ENCODE data around the gene UBE2L3. TPM values are rescaled to one million over a fixed set of nuclear protein-coding genes. Genes with fewer than 3 reads are reported as not detected.
A peak's percentile ranks its signal among the peaks of the same experiment; 100 is the strongest.

UBE2L3 gene
- polyA plus RNA-seq, 1 of the 3 experiments (the other 2 are of a cell fraction): 41.2 TPM

DNA sequence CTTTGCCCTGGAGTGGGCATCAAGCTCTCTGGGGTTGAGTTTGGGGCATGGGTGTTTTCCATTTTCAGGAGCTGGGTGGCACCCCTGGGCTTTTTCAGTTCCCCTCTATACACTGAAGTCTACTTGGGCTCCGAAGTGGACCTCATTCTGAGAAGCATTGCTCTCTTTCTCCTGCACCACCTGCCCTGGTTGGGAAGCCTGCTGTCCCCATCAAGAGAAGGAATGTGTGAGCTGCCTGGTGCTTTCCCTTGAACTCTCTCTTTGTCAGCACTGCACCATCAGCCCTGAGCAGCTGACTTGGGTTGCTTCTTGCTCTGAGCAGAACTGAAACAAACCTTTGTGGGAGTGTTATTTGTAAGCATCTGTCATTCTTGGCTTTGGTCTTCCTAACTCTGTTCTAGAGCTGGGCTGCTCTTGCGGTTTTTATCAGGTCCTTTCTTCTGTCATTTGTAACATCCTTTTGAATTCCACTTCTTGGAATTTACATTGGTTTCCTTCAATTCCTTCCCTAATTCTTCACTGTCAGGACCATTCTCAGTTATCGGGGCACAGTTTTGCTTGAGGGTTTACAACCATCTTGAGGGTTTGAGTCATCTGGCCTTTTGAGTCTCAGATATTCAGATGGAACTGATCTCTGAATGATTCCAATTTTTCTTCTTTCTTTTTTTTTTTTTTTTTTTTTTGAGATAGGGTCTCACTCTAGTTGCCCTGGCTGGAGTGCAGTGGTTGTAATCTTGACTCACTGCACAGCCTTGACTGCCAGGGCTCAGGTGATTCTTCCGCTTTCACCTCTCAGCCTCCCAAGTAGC lies 20.5 kb downstream of the UBE2L3 start:
- CTCF ChIA-PET: interaction anchor here (0.9 to 1.2 kb wide), 2 partner anchors 12 to 54 kb away, joined by 3 to 4 read pairs; partner anchors contain the start of gene SDF2L1
- H3K36me3 ChIP-seq (replicated peaks in 1 of 2; ENCODE audit: control insufficient read depth in 1 of 2, insufficient read depth in 2 of 2, low read length in 1 of 2): peaks cover 2 to 21% of the 10 kb centered on the region in 2 experiments
- peaks cover 0 to 3% of the 10 kb centered on the region in 2 experiments; a peak in 1 of 4 replicates for H3K4me1 ChIP-seq (ENCODE audit: control insufficient read depth in 1 of 2, insufficient read depth in 2 of 2, low read depth in 1 of 2, low read length in 1 of 2)
- no peak overlapping the region for H3K4me2 ChIP-seq
- H3F3A ChIP-seq (replicated peaks; ENCODE audit: insufficient read depth): peaks cover 3% of the 10 kb centered on the region
- H3K27me3 ChIP-seq (ENCODE audit: insufficient read depth): no peaks in the 10 kb centered on the region
- no peaks in the 10 kb centered on the region for H3K9me2 ChIP-seq
- no peak overlapping the region for H2AFZ ChIP-seq (ENCODE audit: low read depth)
- no peaks in the 10 kb centered on the region for H3K9me3 ChIP-seq
- no peak overlapping the region for H3K27ac ChIP-seq (ENCODE audit: low read depth in 2 of 2, low read length in 1 of 2)
- peaks cover 100% of the 10 kb centered on the region for H4K20me1 ChIP-seq (ENCODE audit: insufficient read depth)
- no peak overlapping the region for H3K9ac ChIP-seq
- no peak for DNase-seq
- POLR2A ChIA-PET: no interaction called here
- 94% methylated on average over 4 of the region's 4 CpGs for WGBS (ENCODE audit: low lambda C conversion rate)
- H3K79me2 ChIP-seq (ENCODE audit: insufficient read depth): peaks cover 100% of the 10 kb centered on the region
- TF ChIP-seq SIN3A (IDR thresholded peaks at IDR 0.05; ENCODE audit: borderline replicate concordance, low read depth, low read length): no peak
- TF ChIP-seq SMC3 (IDR thresholded peaks at IDR 0.05; ENCODE audit: low read depth, low read length): no peak
- TF ChIP-seq RAD21 (IDR thresholded peaks at IDR 0.05; ENCODE audit: low read length): no peak
- TF ChIP-seq, protein P1, sequence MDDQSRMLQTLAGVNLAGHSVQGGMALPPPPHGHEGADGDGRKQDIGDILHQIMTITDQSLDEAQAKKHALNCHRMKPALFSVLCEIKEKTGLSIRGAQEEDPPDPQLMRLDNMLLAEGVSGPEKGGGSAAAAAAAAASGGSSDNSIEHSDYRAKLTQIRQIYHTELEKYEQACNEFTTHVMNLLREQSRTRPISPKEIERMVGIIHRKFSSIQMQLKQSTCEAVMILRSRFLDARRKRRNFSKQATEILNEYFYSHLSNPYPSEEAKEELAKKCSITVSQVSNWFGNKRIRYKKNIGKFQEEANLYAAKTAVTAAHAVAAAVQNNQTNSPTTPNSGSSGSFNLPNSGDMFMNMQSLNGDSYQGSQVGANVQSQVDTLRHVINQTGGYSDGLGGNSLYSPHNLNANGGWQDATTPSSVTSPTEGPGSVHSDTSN (IDR thresholded peaks at IDR 0.05): peak; percentile 18; the same call in 1 of the 2 replicates
- no peak for TF ChIP-seq TAF1 (IDR thresholded peaks at IDR 0.05; ENCODE audit: borderline replicate concordance, low read depth, low read length)
- no peak for TF ChIP-seq ELF1 (IDR thresholded peaks at IDR 0.05)
- TF ChIP-seq, protein P2, sequence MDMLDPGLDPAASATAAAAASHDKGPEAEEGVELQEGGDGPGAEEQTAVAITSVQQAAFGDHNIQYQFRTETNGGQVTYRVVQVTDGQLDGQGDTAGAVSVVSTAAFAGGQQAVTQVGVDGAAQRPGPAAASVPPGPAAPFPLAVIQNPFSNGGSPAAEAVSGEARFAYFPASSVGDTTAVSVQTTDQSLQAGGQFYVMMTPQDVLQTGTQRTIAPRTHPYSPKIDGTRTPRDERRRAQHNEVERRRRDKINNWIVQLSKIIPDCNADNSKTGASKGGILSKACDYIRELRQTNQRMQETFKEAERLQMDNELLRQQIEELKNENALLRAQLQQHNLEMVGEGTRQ (IDR thresholded peaks at IDR 0.05; ENCODE audit: borderline replicate concordance, low read depth, low read length): no peak
- no peak for TF ChIP-seq FOXM1 (IDR thresholded peaks at IDR 0.05; ENCODE audit: low read depth)
- H3K4me3 ChIP-seq (ENCODE audit: low read depth in 2 of 2, low read length in 1 of 2): no peak overlapping the region

DNA sequence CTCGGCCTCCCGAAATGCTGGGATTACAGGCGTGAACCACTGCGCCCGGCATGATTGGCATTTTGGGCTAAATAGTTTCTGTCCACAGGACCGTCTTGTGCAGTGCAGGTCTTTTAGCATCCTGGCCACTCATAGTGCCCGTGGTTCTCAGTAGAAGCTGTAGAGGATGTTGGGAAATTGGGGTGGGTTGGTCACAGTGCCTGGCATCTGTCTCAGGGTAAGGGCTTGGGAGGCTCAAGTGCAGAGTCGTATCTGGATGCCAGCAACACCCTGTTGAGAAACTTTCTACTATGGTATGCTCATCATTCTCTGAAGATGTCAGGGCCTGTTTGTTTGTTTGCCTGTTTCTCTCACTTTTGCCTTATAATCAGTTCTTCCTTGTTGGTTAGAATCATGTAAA lies 21.9 kb downstream of the UBE2L3 start:
- TF ChIP-seq, protein P3, sequence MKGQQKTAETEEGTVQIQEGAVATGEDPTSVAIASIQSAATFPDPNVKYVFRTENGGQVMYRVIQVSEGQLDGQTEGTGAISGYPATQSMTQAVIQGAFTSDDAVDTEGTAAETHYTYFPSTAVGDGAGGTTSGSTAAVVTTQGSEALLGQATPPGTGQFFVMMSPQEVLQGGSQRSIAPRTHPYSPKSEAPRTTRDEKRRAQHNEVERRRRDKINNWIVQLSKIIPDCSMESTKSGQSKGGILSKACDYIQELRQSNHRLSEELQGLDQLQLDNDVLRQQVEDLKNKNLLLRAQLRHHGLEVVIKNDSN (IDR thresholded peaks at IDR 0.05; ENCODE audit: borderline replicate concordance, low read depth): no peak
- TF ChIP-seq, protein P4, sequence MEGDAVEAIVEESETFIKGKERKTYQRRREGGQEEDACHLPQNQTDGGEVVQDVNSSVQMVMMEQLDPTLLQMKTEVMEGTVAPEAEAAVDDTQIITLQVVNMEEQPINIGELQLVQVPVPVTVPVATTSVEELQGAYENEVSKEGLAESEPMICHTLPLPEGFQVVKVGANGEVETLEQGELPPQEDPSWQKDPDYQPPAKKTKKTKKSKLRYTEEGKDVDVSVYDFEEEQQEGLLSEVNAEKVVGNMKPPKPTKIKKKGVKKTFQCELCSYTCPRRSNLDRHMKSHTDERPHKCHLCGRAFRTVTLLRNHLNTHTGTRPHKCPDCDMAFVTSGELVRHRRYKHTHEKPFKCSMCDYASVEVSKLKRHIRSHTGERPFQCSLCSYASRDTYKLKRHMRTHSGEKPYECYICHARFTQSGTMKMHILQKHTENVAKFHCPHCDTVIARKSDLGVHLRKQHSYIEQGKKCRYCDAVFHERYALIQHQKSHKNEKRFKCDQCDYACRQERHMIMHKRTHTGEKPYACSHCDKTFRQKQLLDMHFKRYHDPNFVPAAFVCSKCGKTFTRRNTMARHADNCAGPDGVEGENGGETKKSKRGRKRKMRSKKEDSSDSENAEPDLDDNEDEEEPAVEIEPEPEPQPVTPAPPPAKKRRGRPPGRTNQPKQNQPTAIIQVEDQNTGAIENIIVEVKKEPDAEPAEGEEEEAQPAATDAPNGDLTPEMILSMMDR (IDR thresholded peaks at IDR 0.05): no peak
- TF ChIP-seq FOSL2 (IDR thresholded peaks at IDR 0.05; ENCODE audit: borderline replicate concordance, low read depth) (no peak), TEAD4 (IDR thresholded peaks at IDR 0.05; ENCODE audit: borderline replicate concordance, insufficient read depth) (no peak), MXI1 (IDR thresholded peaks at IDR 0.05; ENCODE audit: low read depth, low read length) (no peak), JUND (IDR thresholded peaks at IDR 0.05) (no peak), CHD2 (IDR thresholded peaks at IDR 0.05; ENCODE audit: low read length, partially characterized antibody) (no peak), NRF1 (IDR thresholded peaks at IDR 0.05; ENCODE audit: low read depth, low read length) (no peak), SIN3A (IDR thresholded peaks at IDR 0.05; ENCODE audit: borderline replicate concordance, low read depth, low read length) (no peak), TCF12 (IDR thresholded peaks at IDR 0.05) (no peak)
- TF ChIP-seq, protein P2 (IDR thresholded peaks at IDR 0.05; ENCODE audit: borderline replicate concordance, low read depth, low read length): no peak
- Histone ChIP-seq H3K27me3 (ENCODE audit: insufficient read depth) (no peaks in the 10 kb centered on the region), H3K4me1 (ENCODE audit: control insufficient read depth in 1 of 2, insufficient read depth in 2 of 2, low read depth in 1 of 2, low read length in 1 of 2) (peaks cover 0 to 3% of the 10 kb centered on the region in 2 experiments; a peak in 1 of 4 replicates), H3F3A (replicated peaks; ENCODE audit: insufficient read depth) (peaks cover 3% of the 10 kb centered on the region), H3K27ac (ENCODE audit: low read depth in 2 of 2, low read length in 1 of 2) (no peak overlapping the region), H3K9me2 (no peaks in the 10 kb centered on the region), H2AFZ (ENCODE audit: low read depth) (no peak overlapping the region), H4K20me1 (ENCODE audit: insufficient read depth) (peaks cover 100% of the 10 kb centered on the region), H3K9ac (no peak overlapping the region), H3K36me3 (replicated peaks in 1 of 2; ENCODE audit: control insufficient read depth in 1 of 2, insufficient read depth in 2 of 2, low read length in 1 of 2) (peaks cover 16 to 25% of the 10 kb centered on the region in 2 experiments), H3K9me3 (no peaks in the 10 kb centered on the region), H3K4me2 (no peak overlapping the region), H3K4me3 (ENCODE audit: low read depth in 2 of 2, low read length in 1 of 2) (no peak overlapping the region), H3K79me2 (ENCODE audit: insufficient read depth) (peaks cover 100% of the 10 kb centered on the region)
- CTCF ChIA-PET: no interaction called here
- DNase-seq: no peak
- 100% methylated on average over 6 of the region's 8 CpGs for WGBS (ENCODE audit: low lambda C conversion rate)
- POLR2A ChIA-PET: no interaction called here
